ENCODE results near the gene CD6.

CD6 gene

GRCh38 chr11:60971520-60971919, at the start of gene CD6:
TSS of gene CD6 (plus strand) at chr11:60971680. CDS start at chr11:60971866, 186 bp downstream.
- Histone ChIP-seq H3K4me3 (ENCODE audit: low read depth in 1 of 2, low read length in 2 of 2) (no peak within 1 kb of the TSS), H2AFZ (ENCODE audit: low read depth, low read length) (no peak within 1 kb of the TSS), H3K9ac (ENCODE audit: low read depth, low read length) (no peak within 1 kb of the TSS), H3K4me2 (ENCODE audit: insufficient read depth, low read length) (no peak within 1 kb of the TSS), H3K27me3 (ENCODE audit: insufficient read depth, low read length, poor library complexity) (peaks cover 33% of the 10 kb centered on the region), H3K4me1 (ENCODE audit: insufficient read depth, low read length) (no peaks in the 10 kb centered on the region), H4K20me1 (ENCODE audit: insufficient read depth, low read length) (no peaks in the 10 kb centered on the region), H3K36me3 (ENCODE audit: insufficient read depth, low read length) (no peaks in the 10 kb centered on the region), H3K79me2 (ENCODE audit: insufficient read depth, low read length) (no peaks in the 10 kb centered on the region), H3K27ac (ENCODE audit: low read length) (no peak within 1 kb of the TSS), H3K9me3 (ENCODE audit: insufficient read depth, low read length, severe bottlenecking) (no peaks in the 10 kb centered on the region)
- TF ChIP-seq EZH2 (IDR thresholded peaks at IDR 0.05; ENCODE audit: borderline replicate concordance, low read depth, low read length, severe bottlenecking) (no peak), CTCF (IDR thresholded peaks at IDR 0.05; ENCODE audit: borderline replicate concordance, extremely low read depth, low read length, poor library complexity, severe bottlenecking) (no peak)
- DNase-seq: peak; percentile 59
- ATAC-seq (ENCODE audit: insufficient read depth, low read depth): peak; percentile 83

- ATAC-seq (ENCODE audit: insufficient read depth, low read depth) (no peak), DNase-seq (no peak)
- Histone ChIP-seq H3K9me3 (ENCODE audit: insufficient read depth, low read length, severe bottlenecking) (no peaks in the 10 kb centered on the region), H3K4me1 (ENCODE audit: insufficient read depth, low read length) (peaks cover 4% of the 10 kb centered on the region; the same call in 1 of the 2 replicates), H3K4me2 (ENCODE audit: insufficient read depth, low read length) (no peak overlapping the region), H3K27ac (ENCODE audit: low read length) (no peak overlapping the region), H3K36me3 (ENCODE audit: insufficient read depth, low read length) (peaks cover 55% of the 10 kb centered on the region), H3K27me3 (ENCODE audit: insufficient read depth, low read length, poor library complexity) (no peaks in the 10 kb centered on the region), H3K79me2 (ENCODE audit: insufficient read depth, low read length) (peaks cover 27% of the 10 kb centered on the region), H3K9ac (ENCODE audit: low read depth, low read length) (no peak overlapping the region), H3K4me3 (ENCODE audit: low read depth in 1 of 2, low read length in 2 of 2) (no peak overlapping the region), H2AFZ (ENCODE audit: low read depth, low read length) (no peak overlapping the region), H4K20me1 (ENCODE audit: insufficient read depth, low read length) (peaks cover 69% of the 10 kb centered on the region)
- TF ChIP-seq CTCF (IDR thresholded peaks at IDR 0.05; ENCODE audit: borderline replicate concordance, extremely low read depth, low read length, poor library complexity, severe bottlenecking) (no peak), EZH2 (IDR thresholded peaks at IDR 0.05; ENCODE audit: borderline replicate concordance, low read depth, low read length, severe bottlenecking) (no peak)
These were observed 49.6 kb upstream of the CD6 start for GRCh38 chr11:60921777-60922335.

GRCh38 chr11:60922906-60923305, 48.6 kb upstream of the CD6 start:
- Histone ChIP-seq H3K36me3 (ENCODE audit: insufficient read depth, low read length) (peaks cover 55% of the 10 kb centered on the region), H4K20me1 (ENCODE audit: insufficient read depth, low read length) (peaks cover 60% of the 10 kb centered on the region)

More at GRCh38 chr11:60922906-60923305, 48.6 kb upstream of the CD6 start:
- H3K27ac ChIP-seq (ENCODE audit: low read length): no peak overlapping the region
- no peak for DNase-seq
- no peak overlapping the region for H3K4me2 ChIP-seq (ENCODE audit: insufficient read depth, low read length)
- ATAC-seq (ENCODE audit: insufficient read depth, low read depth): no peak
- no peaks in the 10 kb centered on the region for H3K27me3 ChIP-seq (ENCODE audit: insufficient read depth, low read length, poor library complexity)
- H3K4me3 ChIP-seq (ENCODE audit: low read depth in 1 of 2, low read length in 2 of 2): no peak overlapping the region
- TF ChIP-seq CTCF (IDR thresholded peaks at IDR 0.05; ENCODE audit: borderline replicate concordance, extremely low read depth, low read length, poor library complexity, severe bottlenecking): no peak
- TF ChIP-seq EZH2 (IDR thresholded peaks at IDR 0.05; ENCODE audit: borderline replicate concordance, low read depth, low read length, severe bottlenecking): no peak
- H3K9me3 ChIP-seq (ENCODE audit: insufficient read depth, low read length, severe bottlenecking): no peaks in the 10 kb centered on the region
- no peaks in the 10 kb centered on the region for H3K4me1 ChIP-seq (ENCODE audit: insufficient read depth, low read length)
- no peak overlapping the region for H2AFZ ChIP-seq (ENCODE audit: low read depth, low read length)
- peaks cover 17% of the 10 kb centered on the region for H3K79me2 ChIP-seq (ENCODE audit: insufficient read depth, low read length)
- no peak overlapping the region for H3K9ac ChIP-seq (ENCODE audit: low read depth, low read length)

Measured in DND-41 (cell line).